AG04450 (cell line): Measurements from ENCODE around the gene ABCB8. TPM values are rescaled to one million over a fixed set of nuclear protein-coding genes. Genes with fewer than 3 reads are reported as not detected.

ENCODE experiments used
- CTCF ChIA-PET: fragments of 300-600, 350-600 bp; formaldehyde crosslinking; extraction: SDS; loops from one replicate; lab custom pipeline; 2022; ENCODE audit warnings: antibody characterized with exemption, inconsistent platforms; lab: Charles Lee
- POLR2A ChIA-PET: fragments of 350-600 bp; formaldehyde crosslinking; extraction: SDS; loops from one replicate; lab custom pipeline; 2021; ENCODE audit warnings: antibody characterized with exemption, inconsistent platforms; lab: Yijun Ruan, JAX
- DNase-seq: peaks from one replicate; pipeline ENCODE4 v3.0.0-alpha.2; 2011; ENCODE audit warnings: low read depth, low spot score
- H3K27ac ChIP-seq: one replicate; pipeline ENCODE4 v1.5.1; 2012; ENCODE audit warnings: low read depth, low read length, control low read depth
- H3K27me3 ChIP-seq: one replicate; pipeline ENCODE4 v1.6.0; 2012; ENCODE audit warnings: low read length; ENCODE audit not compliant: control insufficient read depth, insufficient read depth
- H3K4me3 ChIP-seq: 2 replicates; pipeline ENCODE4 v1.5.1; 2011; ENCODE audit warnings: mild to moderate bottlenecking, low read depth, low read length, control low read depth
- H3K9me3 ChIP-seq: 2 replicates; pipeline ENCODE4 v1.5.1; 2012; ENCODE audit warnings: low read length; ENCODE audit not compliant: control insufficient read depth, insufficient read depth
- polyA plus RNA-seq: library from polyadenylated mRNA; depleted of rRNA; stranded (reverse); fragments of >200 nt; gene quantifications from 2 replicates; pipeline ENCODE4 v1.2.3, GENCODE V29; 2011
- TF ChIP-seq, protein P1 (sequence below): IDR thresholded peaks from 2 replicates; pipeline ENCODE4 v1.5.1; 2011; ENCODE audit warnings: low read depth, low read length, control low read depth, inconsistent platforms

The ABCB8 gene
- polyA plus RNA-seq, 1 experiment = 10.7 TPM

DNA sequence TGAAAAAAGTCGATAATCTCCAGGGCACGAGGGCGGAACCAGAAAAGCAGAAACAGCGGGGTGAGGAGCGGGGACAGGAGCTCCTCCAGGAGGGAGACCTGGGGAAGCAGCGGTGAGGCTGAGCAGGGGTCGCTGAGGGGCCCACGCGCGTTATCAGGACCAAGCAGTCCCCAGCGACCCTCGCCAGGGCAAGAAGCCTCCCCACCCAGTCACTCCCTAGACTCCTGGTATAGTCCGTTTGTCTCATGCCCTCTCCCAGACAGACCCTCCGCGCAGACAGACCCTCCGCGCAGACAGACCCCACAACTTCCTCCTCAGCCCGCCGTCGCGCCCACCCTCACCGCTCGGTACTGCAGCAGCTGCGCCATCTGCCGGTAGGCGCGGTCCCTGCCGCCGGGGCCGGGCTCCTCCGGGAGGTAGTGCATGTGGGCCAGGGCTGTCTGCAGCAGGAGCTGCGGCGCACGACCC lies 10.3 kb upstream of the ABCB8 start:
- DNase-seq = no peak
- Histone ChIP-seq H3K27ac (no peak overlapping the region), H3K27me3 (peaks cover 49% of the 10 kb centered on the region), H3K9me3 (peaks cover 4% of the 10 kb centered on the region; the same call in 1 of the 2 replicates), H3K4me3 (peak overlapping the region; percentile 40)
- CTCF ChIA-PET = interaction anchor here (0.5 to 4.0 kb wide), 37 partner anchors 8 to 273 kb away, joined by 3 to 32 read pairs (median 4); partner anchors contain the start of genes ABCB8 and CDK5
- POLR2A ChIA-PET = interaction anchor here (0.7 to 1.3 kb wide), 2 partner anchors 10 to 123 kb away, joined by 3 to 4 read pairs; partner anchors contain the start of gene ABCB8
- TF ChIP-seq, protein P1, sequence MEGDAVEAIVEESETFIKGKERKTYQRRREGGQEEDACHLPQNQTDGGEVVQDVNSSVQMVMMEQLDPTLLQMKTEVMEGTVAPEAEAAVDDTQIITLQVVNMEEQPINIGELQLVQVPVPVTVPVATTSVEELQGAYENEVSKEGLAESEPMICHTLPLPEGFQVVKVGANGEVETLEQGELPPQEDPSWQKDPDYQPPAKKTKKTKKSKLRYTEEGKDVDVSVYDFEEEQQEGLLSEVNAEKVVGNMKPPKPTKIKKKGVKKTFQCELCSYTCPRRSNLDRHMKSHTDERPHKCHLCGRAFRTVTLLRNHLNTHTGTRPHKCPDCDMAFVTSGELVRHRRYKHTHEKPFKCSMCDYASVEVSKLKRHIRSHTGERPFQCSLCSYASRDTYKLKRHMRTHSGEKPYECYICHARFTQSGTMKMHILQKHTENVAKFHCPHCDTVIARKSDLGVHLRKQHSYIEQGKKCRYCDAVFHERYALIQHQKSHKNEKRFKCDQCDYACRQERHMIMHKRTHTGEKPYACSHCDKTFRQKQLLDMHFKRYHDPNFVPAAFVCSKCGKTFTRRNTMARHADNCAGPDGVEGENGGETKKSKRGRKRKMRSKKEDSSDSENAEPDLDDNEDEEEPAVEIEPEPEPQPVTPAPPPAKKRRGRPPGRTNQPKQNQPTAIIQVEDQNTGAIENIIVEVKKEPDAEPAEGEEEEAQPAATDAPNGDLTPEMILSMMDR = peak; percentile 90

DNA sequence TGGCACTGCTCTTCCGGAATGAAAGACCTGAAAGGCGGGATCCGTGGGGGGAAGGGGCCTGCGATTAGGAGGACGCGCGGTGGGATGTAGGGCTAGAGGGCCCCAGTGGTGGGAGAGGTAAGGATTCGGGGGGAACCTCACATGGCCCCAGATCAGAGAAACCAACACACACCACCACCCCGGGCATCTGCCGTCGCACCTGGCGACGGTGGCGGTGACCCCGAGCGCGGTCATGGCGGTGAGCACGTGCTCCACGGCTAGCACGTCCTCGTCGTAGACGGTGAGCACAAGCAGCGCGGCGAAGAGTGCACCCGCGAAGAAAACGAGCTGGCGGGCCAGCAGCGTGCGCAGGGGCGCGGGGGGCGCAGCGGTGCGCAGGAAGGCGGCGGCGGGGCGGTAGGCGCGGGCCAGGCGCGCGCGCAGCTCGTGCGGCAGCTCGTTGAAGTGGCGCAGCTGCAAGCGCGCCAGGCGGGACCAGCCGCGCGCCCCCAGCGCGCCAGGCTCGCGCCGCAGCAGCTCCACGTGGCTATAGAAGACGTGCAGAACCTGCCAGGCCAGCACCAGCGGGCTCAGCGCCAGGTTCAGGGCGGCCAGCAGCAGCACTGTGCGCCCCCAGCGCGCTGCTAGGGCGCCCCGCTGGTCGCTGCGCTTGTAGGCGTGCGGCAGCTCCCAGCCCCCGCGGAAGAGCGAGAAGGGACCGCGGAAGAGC lies 9.7 kb upstream of the ABCB8 start:
- no peak for DNase-seq
- peak overlapping the region; percentile 40 for H3K4me3 ChIP-seq
- no peak overlapping the region for H3K27ac ChIP-seq
- H3K9me3 ChIP-seq = peaks cover 4% of the 10 kb centered on the region; the same call in 1 of the 2 replicates
- TF ChIP-seq, protein P1 = no peak
- peaks cover 51% of the 10 kb centered on the region for H3K27me3 ChIP-seq
- ChIA-PET CTCF (interaction anchor here (0.5 to 4.0 kb wide), 34 partner anchors 8 to 240 kb away, joined by 3 to 32 read pairs (median 4); partner anchors contain the start of genes ABCB8 and CDK5), POLR2A (interaction anchor here (0.7 to 1.3 kb wide), 2 partner anchors 10 to 123 kb away, joined by 3 to 4 read pairs; partner anchors contain the start of gene ABCB8)

DNA sequence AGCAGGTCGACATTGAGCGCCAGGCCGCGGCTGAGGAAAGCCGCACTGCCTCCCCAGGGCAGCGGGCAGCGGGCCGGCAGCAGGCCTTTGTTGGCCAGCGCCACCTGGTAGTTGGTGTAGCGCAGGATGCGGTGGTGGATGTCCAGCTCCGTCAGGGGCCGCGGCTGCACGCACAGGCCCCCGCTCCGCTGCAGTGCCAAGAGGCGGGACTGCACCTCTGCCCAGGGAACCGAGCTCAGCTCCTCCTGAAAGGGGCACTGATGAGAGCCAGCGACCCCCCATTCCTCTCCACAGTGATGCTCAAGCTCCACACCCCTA lies 9.2 kb upstream of the ABCB8 start:
- Histone ChIP-seq H3K27me3 (peaks cover 54% of the 10 kb centered on the region), H3K9me3 (no peaks in the 10 kb centered on the region; the same call in 1 of the 2 replicates), H3K27ac (no peak overlapping the region), H3K4me3 (no peak overlapping the region; the same call in 1 of the 2 replicates)
- CTCF ChIA-PET = interaction anchor here (0.8 to 4.0 kb wide), 19 partner anchors 9 to 120 kb away, joined by 3 to 32 read pairs (median 5); partner anchors contain the start of genes ABCB8 and CDK5
- TF ChIP-seq, protein P1 = no peak
- POLR2A ChIA-PET = interaction anchor here (1.3 kb wide), 1 partner anchor 9 kb away, joined by 4 read pairs; the partner anchor contains the start of gene ABCB8
- no peak for DNase-seq

DNA sequence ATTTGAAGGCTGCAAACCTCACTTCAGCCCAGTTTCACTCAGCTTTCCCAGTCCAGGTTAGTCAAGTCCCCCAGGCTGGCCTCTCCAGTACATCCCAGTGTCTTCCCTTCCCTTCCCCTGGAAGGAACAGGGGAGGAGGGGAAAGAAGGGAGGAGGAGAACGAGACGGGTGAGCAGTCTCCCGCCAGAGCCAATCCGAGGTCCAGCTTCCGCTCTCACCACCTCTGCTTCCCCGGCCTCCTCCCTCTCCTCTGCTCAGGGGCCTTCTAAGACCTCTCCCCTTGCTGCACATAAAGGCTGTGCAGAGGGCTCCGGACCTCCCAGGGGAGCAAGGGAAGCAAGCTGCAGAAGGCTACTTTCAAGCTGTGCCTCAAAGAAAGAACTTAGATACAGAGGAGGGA lies 8.0 kb upstream of the ABCB8 start:
- TF ChIP-seq, protein P1 = no peak

More for the DNA sequence above, 8.0 kb upstream of the ABCB8 start:
- no peak overlapping the region for H3K4me3 ChIP-seq
- ChIA-PET POLR2A (no interaction called here), CTCF (interaction anchor here (1.2 to 2.8 kb wide), 3 partner anchors 9 to 90 kb away, joined by 5 to 12 read pairs (median 11); no protein-coding TSS in a partner anchor)
- no peak overlapping the region for H3K27ac ChIP-seq
- H3K9me3 ChIP-seq = no peaks in the 10 kb centered on the region; the same call in 1 of the 2 replicates
- H3K27me3 ChIP-seq = peaks cover 54% of the 10 kb centered on the region
- no peak for DNase-seq
